GM19240 (cell line): Measurements from ENCODE around the gene IFRD2.
"Not testable (repeated sequence)": the region's sequence is repeated elsewhere in the genome, so short reads cannot be mapped to it uniquely, and the experiment has no call there.

Experiments
- DNase-seq: peaks from one replicate; pipeline ENCODE4 v3.0.0; 2011; ENCODE audit warnings: low spot score; ENCODE audit not compliant: insufficient read length

IFRD2 gene

DNA sequence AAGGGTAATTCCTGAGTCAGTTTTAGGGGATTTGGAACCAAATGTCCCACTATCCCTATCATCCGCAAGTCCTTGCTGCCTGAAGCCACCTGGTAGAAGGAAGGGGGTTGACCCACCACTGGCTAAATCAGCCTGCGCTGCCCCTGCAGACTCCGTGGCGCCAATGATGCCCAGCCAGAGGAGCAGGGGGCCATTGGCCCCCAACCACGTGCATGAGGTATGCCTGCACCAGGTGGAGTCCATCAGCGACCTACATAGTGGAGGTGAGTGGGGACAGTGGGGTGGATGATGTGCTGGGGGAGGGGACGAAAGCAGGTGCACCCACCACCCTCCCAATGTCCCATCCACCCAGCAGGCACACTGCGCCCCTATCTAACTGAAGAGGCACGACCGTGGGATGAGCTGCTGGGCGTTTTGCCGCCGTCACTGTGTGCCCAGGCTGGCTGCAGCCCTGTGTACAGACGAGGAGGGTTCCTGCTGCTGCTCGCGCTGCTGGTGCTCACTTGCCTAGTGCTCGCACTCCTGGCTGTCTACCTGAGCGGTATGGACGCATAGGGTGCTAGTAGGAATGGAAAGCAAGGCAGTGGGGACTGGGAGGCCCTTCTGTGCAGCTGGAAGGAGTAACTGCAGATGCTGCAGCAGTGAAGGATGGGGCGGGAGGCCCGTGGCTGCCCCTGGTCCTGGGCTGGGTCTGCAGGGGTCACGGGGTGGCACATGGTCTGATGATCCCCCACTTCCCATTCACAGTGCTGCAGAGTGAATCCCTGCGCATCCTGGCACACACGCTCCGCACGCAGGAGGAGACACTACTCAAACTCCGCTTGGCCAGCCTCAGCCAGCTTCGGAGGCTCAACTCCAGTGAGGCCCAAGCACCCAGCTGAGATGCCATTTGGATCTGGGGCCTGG is 5.7 kb downstream of the IFRD2 start:
- no peak for DNase-seq

DNA sequence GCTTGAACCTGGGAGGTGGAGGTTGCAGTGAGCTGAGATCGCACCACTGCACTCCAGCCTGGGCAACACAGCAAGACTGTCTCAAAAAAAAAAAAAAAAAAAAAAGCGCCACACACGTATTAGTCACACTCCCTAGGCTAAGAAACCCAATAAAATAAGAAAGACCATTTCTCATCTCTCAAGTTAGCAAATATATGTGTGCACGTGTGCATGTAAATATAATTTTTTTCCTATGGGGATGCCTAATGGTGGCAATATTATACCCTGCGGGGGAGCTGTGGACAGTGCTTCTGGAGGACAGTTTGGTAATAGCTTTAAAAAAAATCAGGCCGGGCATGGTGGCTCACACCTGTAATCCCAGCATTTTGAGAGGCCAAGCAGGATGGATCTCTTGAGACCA is 8.1 kb downstream of the IFRD2 start:
- not testable (repeated sequence) for DNase-seq

DNA sequence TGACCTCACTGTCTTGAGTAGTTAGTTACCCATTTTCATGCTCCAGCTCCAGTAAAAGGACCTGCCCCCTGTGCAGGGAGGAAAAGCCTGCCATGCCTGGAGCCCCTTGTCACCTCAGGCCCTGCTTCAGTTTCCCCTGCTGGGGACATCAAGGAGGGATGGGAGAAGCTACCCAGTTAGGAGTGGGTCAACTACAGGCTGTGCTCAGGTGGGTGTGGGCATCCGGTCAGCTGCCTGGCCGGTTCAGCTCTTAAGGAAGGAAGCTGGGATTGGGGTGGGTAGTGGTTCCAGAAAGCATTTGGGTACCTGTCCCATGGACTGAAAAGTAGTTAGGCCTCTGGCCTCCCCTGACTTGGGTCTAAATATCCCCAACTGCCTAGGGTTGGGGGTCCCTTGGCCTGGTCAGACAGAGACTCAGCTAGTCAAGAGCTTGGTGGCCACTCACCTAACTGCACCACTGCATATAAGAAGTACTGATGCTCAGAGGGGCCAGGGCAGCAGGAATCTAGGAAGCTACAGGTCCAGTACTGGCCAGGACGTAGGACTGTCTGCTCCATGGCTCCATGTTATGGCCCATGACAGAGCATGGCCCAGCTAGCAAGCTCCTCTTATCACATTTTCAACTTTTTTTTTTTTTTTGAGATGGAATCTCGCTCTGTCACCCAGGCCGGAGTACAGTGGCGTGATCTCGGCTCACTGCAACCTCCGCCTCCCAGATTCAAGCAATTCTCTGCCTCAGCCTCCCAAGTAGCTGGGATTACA is 12.8 kb downstream of the IFRD2 start:
- no peak for DNase-seq

DNA sequence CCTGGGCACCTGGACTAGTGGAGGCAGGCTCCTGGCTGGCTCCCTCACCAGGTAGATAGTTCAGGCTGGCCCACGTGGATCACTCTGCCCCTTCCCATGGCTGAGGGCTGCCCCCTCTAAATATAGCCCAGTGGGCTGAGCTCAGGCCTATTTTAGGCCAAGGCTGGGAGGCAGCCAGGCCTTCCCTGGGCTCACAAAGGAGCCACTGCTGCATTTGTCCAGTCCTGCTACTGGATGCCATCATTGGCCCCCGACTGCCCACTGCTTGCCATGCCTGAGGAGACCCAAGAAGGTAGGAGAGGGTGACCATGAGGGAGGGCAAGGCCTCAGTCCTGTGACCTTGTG is 13.4 kb downstream of the IFRD2 start, which contains the start of gene LSMEM2:
LSMEM2 (plus strand) TSS at position 208 of the 345 bp plus-strand sequence; CDS start at position 235, 27 bp downstream.
- no peak for DNase-seq

DNA sequence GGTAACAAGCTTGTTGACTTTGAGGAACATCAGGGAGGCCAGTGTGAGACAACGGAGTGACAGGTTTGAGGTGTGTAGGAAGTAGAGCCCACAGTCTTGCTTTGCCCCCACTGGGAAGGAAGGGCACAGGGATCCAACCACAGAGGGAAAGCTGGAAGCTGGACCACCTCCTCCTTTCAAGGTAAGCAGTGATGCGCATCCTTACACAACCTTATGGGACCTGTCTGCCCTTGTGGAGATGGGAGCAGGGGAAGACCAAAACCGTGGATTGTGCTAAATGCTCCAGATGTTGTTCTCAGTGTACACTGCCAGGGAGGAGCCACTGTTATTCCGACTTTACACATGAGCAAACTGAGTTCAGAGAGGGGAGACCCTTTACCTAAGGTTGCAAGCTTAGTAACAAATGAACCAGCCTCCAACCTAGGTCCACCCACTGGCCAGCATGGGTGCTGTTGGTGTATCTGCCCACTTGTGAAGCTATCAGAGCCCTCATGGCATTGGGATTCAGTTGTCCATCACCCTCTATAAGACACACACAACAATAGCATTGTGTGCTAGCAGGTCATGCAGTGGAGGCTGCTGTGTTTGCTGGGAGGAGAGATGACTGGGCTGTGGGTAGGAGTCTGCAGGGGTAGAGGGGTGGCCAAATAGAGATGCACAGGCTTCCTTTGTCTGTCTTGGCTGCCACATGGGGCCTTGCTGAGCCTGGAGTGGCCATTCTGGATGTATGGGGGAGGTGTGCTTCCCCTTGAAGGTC is 13.9 kb downstream of the IFRD2 start:
- no peak for DNase-seq

DNA sequence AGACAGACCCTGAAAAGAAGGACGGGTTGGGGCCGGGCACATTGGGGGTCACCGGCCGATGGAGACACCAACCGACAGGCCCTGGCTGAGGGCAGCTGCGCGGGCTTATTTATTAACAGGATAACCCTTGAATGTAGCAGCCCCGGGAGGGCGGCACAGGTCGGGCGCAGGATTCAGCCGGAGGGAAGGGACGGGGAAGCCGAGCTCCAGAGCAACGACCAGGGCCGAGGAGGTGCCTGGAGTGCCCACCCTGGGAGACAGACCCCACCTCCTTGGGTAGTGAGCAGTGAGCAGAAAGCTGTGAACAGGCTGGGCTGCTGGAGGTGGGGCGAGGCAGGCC is 15.5 kb downstream of the IFRD2 start:
- no peak for DNase-seq

DNA sequence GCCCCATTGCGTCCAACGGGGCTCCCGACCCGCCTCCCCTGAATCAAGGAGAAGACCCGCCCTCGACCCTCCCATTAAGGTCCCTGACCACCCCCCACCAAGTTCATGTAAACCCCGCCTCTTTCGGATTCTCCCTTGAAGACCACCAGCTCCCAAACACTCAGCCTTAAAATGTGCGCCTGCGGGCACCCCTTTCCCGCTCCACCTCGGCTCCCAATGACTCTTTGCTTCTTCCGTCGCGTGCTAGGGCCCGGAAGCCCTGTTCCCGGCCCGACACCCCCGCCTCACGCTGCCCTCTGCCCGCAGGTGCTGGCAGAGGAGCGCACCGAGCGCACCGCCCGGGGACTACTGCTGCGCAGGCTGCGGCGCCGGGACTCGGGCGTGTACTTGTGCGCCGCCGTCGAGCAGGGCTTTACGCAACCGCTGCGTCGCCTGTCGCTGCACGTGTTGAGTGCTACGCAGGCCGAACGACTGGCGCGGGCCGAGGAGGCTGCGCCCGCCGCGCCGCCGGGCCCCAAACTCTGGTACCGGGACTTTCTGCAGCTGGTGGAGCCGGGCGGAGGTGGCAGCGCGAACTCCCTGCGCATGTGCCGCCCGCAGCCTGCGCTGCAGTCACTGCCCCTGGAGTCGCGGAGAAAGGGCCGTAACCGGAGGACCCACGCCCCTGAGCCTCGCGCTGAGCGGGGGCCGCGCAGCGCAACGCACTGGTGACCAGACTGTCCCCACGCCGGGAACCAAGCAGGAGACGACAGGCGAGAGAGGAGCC is 16.1 kb downstream of the IFRD2 start:
- DNase-seq = no peak

DNA sequence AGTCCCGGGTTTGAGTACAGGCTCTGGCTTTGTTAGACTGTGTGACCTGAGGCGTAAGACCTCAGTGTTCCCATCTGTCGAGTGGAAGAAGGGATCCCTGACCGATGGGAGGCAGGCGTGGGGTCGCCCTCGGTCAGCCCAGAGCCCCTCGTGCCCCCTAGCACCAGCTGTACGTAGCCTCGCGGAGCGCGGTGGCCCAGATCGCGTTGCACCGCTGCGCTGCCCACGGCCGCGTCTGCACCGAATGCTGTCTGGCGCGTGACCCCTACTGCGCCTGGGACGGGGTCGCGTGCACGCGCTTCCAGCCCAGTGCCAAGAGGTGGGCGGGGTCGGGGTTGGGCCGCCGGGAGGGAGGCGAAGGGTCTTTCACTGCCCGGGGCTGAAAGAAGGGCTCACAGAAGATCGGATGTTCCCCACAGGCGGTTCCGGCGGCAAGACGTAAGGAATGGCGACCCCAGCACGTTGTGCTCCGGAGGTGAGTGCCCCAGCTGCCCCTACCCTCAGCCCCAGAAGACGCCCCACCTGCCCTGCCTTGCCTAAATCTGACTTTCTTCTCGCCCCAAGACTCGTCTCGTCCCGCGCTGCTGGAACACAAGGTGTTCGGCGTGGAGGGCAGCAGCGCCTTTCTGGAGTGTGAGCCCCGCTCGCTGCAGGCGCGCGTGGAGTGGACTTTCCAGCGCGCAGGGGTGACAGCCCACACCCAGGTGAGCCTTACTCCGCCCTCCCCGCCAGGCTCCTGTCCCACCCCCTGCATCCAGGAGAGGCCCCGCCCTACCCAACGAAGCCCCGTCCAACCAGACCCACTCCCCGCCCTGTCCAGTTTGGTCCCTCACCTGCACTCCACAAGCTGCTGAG is 16.9 kb downstream of the IFRD2 start:
- no peak for DNase-seq

DNA sequence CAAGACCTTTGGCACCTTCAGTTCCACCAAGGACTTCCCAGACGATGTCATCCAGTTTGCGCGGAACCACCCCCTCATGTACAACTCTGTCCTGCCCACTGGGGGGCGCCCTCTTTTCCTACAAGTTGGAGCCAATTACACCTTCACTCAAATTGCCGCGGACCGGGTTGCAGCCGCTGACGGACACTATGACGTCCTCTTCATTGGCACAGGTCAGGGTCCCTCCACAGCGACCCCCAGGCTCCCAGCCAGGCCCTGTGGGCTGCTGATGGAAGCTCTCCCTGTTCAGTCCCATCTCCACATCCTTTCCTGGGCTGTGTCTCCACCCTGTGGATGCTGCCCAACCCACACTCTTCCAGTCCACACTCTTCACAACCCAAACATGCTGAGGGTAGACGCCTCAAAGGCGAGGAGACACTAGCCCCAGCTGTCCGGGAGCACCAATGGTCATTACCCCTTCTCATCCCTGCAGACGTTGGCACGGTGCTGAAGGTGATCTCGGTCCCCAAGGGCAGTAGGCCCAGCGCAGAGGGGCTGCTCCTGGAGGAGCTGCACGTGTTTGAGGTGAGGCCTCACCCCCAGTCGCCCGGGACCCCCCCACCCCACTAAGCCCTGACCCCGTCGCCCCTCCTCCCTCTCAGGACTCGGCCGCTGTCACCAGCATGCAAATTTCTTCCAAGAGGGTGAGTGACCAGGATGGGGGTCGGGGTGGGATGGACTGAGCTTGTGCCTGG is 17.7 kb downstream of the IFRD2 start:
- peak; percentile 61 for DNase-seq

DNA sequence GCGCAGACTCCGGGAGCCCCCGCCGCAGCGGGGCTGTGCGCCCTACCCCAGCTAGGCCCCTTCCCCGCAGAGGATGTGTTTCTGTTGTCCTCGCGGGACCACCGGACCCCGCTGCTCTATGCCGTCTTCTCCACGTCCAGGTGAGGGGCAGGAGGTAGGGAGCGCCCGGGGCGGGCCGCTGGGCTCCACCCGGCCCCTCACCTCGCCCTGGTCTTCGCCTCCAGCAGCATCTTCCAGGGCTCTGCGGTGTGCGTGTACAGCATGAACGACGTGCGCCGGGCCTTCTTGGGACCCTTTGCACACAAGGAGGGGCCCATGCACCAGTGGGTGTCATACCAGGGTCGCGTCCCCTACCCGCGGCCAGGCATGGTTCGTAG is 18.6 kb downstream of the IFRD2 start:
- no peak for DNase-seq

DNA sequence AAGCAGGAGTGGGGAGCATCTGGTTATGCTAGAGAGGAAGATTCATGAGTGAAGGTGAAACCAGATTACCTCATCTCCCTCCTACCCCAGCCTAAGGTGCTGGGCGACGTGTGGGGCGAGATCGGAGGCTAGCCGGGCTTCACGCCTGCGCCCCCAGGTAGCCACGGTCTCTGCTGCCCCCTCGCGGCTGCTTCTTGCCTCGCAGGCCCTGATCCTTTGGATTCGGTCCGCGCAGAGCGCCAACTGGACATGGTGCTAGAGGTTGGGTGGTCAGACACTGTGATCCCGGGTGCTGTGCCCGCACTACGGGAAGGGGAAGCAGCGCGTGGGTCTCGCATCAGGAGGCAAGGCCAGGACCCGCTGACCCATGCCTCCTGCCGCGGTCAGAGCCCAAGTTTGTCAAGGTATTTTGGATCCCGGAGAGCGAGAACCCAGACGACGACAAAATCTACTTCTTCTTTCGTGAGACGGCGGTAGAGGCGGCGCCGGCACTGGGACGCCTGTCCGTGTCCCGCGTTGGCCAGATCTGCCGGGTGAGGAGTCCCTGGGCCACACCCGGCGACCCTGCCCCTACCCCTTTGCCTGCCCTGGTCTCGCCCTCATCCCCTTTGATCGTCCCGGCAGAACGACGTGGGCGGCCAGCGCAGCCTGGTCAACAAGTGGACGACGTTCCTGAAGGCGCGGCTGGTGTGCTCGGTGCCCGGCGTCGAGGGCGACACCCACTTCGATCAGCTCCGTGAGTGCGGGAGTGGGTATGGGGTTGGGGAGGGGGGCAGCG is 19.1 kb downstream of the IFRD2 start:
- peak; percentile 100 for DNase-seq

DNA sequence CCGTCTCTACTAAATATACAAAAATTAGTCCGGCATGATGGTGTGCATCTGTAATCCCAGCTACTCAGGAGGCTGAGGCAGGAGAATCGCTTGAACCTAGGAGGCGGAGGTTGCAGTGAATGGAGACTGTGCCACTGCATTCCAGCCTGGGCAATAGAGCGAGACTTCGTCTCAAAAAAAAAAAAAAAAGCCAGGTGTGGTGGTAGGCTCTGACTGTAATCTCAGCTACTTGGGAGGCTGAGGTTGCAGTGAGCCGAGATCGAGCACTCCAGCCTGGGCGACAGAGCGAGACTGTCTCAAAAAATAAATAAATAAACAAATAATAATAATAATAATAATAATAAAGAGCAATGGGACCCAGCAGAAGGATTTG is 19.7 kb downstream of the IFRD2 start:
- DNase-seq = not testable (repeated sequence)

DNA sequence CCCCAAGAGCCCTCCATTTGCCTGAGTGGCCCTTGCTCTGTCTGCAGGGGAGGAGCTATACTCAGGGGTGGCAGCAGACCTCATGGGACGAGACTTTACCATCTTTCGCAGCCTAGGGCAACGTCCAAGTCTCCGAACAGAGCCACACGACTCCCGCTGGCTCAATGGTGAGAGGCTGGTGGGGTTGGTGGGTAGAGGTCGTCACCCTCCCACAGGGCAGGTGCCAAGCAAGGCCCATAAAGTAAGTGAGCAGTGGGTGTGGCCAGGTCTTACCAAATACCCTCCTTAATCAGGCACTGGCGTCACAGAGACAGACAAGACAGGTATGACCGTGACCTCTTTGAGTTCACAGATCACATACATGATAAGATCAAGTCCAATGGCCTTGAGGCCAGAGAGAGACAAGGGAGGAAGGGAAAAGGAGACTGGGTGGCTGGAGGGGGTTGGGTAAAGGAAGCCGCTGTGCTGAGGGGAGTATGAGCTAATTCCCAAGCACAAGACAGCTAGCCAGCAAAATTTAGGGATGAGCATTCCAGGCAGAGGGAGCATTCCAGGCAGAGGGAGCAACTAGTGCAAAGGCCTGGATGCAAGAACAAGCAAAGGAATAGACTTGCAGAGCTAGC is 20.8 kb downstream of the IFRD2 start:
- DNase-seq = no peak

DNA sequence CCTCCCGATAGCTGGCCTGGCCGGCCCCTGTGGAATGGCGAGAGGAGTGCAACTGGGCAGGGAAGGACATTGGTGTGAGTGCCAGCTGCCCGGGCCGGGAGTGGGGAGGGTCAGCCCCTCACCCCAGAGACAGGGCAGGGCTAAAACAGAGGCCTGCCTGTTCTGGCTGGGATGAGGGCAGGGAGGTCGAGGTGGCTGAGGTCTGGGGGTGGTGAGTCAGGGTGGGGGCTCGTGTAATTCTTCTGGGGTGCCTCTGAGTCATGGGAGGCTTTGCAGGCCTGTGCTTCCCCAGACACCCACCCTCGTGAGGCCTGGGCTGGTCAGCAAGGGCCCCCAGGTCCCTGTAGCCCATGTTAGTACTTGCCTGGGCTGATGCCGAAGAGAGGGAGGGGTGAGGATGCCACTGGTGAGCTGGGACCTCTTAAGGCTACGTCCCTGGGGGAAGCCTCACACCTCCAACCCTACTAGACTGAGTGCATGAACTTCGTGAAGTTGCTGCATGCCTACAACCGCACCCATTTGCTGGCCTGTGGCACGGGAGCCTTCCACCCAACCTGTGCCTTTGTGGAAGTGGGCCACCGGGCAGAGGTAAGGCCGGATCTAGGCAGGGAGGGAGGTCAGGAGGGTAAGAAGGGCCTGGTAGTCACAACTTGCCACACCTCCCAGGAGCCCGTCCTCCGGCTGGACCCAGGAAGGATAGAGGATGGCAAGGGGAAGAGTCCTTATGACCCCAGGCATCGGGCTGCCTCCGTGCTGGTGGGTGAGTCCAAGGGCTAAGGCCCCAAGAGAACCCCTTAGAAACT is 21.6 kb downstream of the IFRD2 start:
- DNase-seq = no peak

DNA sequence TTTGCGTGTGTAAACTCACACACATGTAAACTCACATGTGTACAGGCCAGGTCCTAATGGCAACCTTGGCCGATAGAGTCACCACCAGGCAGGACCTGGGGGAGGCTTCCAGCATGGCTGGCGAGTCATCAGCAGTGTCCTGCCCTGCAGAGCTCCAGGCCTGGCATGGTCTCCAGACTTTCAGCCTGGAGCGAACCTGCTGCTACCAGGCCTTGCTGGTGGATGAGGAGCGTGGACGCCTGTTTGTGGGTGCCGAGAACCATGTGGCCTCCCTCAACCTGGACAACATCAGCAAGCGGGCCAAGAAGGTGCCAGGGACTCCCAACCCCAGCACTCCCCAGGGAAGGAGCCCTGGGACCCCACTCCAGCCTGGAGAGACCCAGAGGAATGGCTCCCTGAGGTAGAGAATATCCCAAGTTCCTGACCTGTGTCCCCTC is 22.2 kb downstream of the IFRD2 start:
- DNase-seq = no peak

DNA sequence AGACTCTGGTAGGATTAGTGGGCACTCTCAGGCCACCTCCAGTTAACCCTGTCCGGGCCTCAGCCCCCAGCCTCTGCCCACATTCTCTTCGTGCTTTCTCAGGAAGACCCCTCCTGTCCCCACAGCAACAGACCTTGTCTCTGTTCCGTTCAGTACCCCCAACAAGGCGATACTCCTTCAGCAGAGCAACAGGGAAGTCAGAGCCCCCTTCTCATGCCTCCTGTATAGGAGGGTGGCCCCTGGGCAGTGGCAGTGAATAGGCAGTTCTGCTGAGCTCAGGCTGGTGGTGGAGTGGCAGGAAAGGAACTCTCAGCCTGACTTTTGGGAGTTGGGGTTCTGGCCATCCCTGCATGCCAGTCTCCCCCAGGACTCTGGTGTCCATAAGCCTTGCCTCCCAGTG is 22.8 kb downstream of the IFRD2 start:
- DNase-seq = no peak

DNA sequence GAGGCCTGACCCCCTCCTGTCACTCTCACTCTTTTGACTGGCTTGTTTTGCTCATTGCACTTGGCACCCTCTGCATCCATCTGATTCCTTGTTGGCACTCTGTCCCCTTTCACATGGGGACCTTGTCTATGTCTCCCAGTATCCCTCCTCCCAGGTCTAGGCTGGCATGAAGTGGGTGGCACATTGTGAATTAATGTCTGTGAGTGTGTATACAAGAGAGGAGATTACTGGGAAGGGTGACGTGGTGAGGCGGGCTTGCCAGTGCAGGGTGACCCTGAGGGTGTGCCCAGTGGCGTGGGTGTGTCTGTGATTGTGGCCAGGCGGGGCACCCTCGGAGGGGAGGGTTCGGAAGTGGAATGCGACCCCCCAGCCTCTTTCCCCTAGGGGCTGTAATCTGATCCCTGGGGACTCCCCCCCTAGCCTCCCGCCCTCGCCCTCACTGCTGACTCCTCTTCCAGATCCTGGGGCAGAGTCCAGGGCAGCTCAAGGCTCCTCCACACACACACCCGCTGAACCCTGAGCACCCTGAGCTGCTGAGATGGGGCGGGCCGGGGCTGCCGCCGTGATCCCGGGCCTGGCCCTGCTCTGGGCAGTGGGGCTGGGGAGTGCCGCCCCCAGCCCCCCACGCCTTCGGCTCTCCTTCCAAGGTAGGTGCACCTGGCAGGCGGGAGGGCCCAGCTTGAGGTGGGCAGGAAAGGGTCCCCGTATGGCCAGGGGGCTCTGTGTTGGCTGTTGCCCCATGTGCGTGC is 23.4 kb downstream of the IFRD2 start, which contains the start of gene SEMA3B:
SEMA3B (plus strand) TSS at position 445 of the 749 bp plus-strand sequence; CDS start at position 539, 94 bp downstream.
- no peak for DNase-seq
